ENCODE measurements around the gene CHD9NB.

The CHD9NB gene

DNA sequence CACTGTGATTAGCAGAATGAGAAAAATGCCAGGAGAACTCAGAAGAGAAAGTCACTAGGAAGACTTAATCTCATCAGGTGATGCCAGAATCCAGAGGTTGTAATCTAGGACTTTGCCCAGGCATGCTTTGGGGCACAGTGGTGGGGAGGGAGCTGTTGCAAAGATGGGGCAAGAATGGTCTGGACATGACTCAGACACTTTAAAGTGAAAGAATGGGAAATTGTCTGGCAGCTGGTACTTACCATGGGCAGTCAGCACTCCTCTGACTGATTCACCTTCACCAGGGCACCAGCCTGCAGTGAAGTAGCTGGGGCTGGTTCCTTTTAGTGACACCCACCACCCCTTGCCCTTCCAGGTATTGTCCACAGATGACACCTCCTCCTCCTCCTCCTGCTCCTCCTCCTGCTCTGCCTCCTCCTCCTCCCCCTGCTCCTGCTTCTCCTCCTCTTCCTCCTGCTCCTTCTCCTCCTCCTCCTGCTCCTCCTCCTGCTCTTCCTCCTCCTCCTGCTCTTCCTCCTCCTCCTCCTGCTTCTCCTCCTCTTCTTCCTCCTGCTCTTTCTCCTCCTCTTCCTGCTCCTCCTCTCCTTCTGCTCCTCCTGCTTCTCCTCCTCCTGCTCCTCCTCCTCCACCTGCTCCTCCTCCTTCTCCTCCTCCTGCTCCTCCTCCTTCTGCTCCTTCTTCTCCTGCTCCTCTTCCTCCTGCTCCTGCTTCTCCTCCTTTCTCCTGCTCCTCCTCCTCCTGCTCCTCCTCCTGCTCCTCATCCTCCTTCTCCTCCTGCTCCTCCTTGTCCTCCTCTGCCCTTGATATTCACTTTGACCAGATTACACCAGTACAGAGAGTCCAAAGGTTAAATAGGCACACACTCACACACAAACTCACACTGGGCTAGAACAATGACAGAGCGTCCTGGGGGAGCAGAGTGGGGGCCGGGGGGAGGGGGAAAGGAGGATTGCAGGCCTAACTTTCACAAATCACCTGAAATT, at the start of gene CHD9NB:
Gene CHD9NB (minus strand): TSS at position 379 of the 983 bp plus-strand sequence. CDS start 8,739 bp downstream, outside the sequence.
- H3K4me3 ChIP-seq (ENCODE audit: low read depth, low read length), result no peak within 1 kb of the TSS
- H3K27me3 ChIP-seq (ENCODE audit: control insufficient read depth, insufficient read depth, low read length), result no peaks in the 10 kb centered on the region
- H3K27ac ChIP-seq (ENCODE audit: low read depth, low read length), result no peak within 1 kb of the TSS
- H3K9me3 ChIP-seq (ENCODE audit: control insufficient read depth, insufficient read depth, low read depth, low read length), result no peaks in the 10 kb centered on the region
- no peaks in the 10 kb centered on the region for H3K36me3 ChIP-seq (ENCODE audit: control insufficient read depth, insufficient read depth, low read length)
- H3K9ac ChIP-seq (ENCODE audit: low read length), result peak within 1 kb of the TSS; percentile 18
- H3K4me1 ChIP-seq (ENCODE audit: control insufficient read depth, insufficient read depth, low read length), result peaks cover 20% of the 10 kb centered on the region

DNA sequence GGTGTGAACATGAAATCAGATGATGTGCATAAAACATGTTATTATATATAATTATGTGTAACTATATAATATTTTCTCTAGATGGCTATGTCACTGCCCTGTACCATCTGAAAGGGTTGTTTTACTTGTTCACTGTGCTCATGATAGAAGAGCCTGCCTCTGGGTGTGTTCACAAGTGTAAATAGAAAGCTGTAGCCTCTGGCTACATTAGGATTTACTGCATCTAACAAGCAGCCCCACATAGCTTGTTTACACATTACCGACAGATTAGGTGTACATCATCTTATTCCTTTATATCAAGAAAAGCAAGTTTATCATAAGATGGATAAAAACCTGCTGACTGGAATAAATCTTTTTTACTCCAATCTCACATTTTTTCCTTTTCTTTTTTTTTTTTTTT, 48.2 kb upstream of the CHD9NB start:
- Histone ChIP-seq H3K9me3 (ENCODE audit: control insufficient read depth, insufficient read depth, low read depth, low read length) (no peaks in the 10 kb centered on the region), H3K36me3 (ENCODE audit: control insufficient read depth, insufficient read depth, low read length) (no peaks in the 10 kb centered on the region), H3K27ac (ENCODE audit: low read depth, low read length) (no peak overlapping the region), H3K9ac (ENCODE audit: low read length) (no peak overlapping the region), H3K27me3 (ENCODE audit: control insufficient read depth, insufficient read depth, low read length) (no peaks in the 10 kb centered on the region), H3K4me3 (ENCODE audit: low read depth, low read length) (no peak overlapping the region), H3K4me1 (ENCODE audit: control insufficient read depth, insufficient read depth, low read length) (peaks cover 27% of the 10 kb centered on the region)

DNA sequence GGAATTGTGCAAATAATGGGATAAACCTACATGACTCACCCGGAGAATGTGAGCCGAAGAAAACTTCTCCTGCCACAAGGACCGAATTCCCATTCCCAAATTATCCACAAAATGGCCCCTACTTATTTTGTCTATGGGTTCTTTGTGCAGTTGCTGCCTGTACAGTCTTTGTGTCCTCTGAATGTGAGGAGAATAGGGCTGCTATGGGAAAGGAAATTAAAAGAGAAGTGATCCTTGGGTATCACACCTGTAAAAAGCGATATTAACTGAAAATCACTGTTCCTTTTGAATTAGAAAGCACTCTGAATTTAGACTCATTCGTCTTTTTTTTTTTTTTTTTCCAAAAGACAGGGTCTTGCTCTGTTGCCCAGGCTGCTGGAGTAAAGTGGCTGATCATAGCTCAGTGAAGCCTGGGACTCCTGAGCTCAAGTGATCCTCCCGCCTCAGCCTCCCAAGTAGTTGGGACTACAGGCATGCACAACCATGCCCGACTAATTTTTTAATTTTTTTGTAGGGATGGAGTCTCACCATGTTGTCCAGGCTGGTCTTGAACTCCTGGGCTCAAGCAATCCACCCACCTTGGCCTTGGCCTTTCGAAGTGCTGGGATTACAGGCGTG, 47.5 kb upstream of the CHD9NB start:
- peak overlapping the region; percentile 82; the same call in 1 of the 2 replicates for H3K27ac ChIP-seq (ENCODE audit: low read depth, low read length)
- peak overlapping the region; percentile 52 for H3K4me3 ChIP-seq (ENCODE audit: low read depth, low read length)
- H3K9me3 ChIP-seq (ENCODE audit: control insufficient read depth, insufficient read depth, low read depth, low read length), result no peaks in the 10 kb centered on the region
- peaks cover 27% of the 10 kb centered on the region for H3K4me1 ChIP-seq (ENCODE audit: control insufficient read depth, insufficient read depth, low read length)
- no peaks in the 10 kb centered on the region for H3K27me3 ChIP-seq (ENCODE audit: control insufficient read depth, insufficient read depth, low read length)
- no peaks in the 10 kb centered on the region for H3K36me3 ChIP-seq (ENCODE audit: control insufficient read depth, insufficient read depth, low read length)
- H3K9ac ChIP-seq (ENCODE audit: low read length), result peak overlapping the region; percentile 76

GRCh38 chr16:53099318-53100130, 46.8 kb upstream of the CHD9NB start:
- Histone ChIP-seq H3K4me3 (ENCODE audit: low read depth, low read length) (peak overlapping the region; percentile 52), H3K4me1 (ENCODE audit: control insufficient read depth, insufficient read depth, low read length) (peaks cover 27% of the 10 kb centered on the region), H3K27me3 (ENCODE audit: control insufficient read depth, insufficient read depth, low read length) (no peaks in the 10 kb centered on the region), H3K9me3 (ENCODE audit: control insufficient read depth, insufficient read depth, low read depth, low read length) (no peaks in the 10 kb centered on the region), H3K36me3 (ENCODE audit: control insufficient read depth, insufficient read depth, low read length) (no peaks in the 10 kb centered on the region), H3K9ac (ENCODE audit: low read length) (peak overlapping the region; percentile 76), H3K27ac (ENCODE audit: low read depth, low read length) (peak overlapping the region; percentile 82)

DNA sequence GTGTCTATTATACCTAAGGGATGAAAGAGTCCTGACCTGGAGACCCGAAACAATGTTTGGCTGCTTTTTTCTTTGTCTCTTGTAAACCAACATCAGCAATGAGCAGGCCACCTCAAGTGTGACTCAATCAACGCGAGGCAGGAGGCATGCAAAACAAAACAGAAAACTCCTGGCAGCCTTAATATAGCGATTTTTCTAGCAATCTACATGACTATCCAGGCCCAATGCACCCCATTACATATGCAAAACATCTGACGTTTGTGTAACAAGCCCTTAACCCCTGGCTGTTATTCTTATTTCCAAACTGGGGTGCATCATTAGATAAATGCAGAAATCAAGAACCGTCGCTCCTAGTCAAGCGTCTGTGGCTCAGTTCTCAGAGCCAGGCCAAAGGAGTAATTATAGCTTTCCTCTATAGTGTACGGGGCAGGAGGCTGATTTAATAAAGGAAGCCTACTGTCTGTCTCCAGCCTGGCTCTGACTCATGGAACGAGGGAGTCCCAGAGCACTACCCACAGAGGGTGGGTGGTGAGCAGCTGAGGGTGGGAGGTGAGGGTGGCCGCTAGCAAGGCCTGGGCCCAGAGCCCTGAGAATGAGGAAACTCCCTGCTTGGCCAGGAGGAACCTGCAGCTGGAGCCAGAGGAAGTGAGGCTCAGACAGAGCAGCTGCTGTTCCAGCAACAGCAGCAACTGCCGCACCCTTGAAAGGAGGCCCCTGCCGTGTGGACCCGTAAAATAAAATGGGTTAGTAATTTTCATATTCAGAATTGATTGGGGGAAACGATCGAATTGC, 46.0 kb upstream of the CHD9NB start:
- Histone ChIP-seq H3K9me3 (ENCODE audit: control insufficient read depth, insufficient read depth, low read depth, low read length) (no peaks in the 10 kb centered on the region), H3K4me3 (ENCODE audit: low read depth, low read length) (peak overlapping the region; percentile 52), H3K4me1 (ENCODE audit: control insufficient read depth, insufficient read depth, low read length) (peaks cover 30% of the 10 kb centered on the region), H3K27ac (ENCODE audit: low read depth, low read length) (peak overlapping the region; percentile 82), H3K9ac (ENCODE audit: low read length) (peak overlapping the region; percentile 76), H3K27me3 (ENCODE audit: control insufficient read depth, insufficient read depth, low read length) (no peaks in the 10 kb centered on the region), H3K36me3 (ENCODE audit: control insufficient read depth, insufficient read depth, low read length) (no peaks in the 10 kb centered on the region)

GRCh38 chr16:53097190-53097589, 44.5 kb upstream of the CHD9NB start:
- Histone ChIP-seq H3K4me1 (ENCODE audit: control insufficient read depth, insufficient read depth, low read length) (peaks cover 37% of the 10 kb centered on the region), H3K27me3 (ENCODE audit: control insufficient read depth, insufficient read depth, low read length) (no peaks in the 10 kb centered on the region), H3K27ac (ENCODE audit: low read depth, low read length) (no peak overlapping the region), H3K4me3 (ENCODE audit: low read depth, low read length) (no peak overlapping the region), H3K9ac (ENCODE audit: low read length) (no peak overlapping the region), H3K36me3 (ENCODE audit: control insufficient read depth, insufficient read depth, low read length) (no peaks in the 10 kb centered on the region), H3K9me3 (ENCODE audit: control insufficient read depth, insufficient read depth, low read depth, low read length) (no peaks in the 10 kb centered on the region)

DNA sequence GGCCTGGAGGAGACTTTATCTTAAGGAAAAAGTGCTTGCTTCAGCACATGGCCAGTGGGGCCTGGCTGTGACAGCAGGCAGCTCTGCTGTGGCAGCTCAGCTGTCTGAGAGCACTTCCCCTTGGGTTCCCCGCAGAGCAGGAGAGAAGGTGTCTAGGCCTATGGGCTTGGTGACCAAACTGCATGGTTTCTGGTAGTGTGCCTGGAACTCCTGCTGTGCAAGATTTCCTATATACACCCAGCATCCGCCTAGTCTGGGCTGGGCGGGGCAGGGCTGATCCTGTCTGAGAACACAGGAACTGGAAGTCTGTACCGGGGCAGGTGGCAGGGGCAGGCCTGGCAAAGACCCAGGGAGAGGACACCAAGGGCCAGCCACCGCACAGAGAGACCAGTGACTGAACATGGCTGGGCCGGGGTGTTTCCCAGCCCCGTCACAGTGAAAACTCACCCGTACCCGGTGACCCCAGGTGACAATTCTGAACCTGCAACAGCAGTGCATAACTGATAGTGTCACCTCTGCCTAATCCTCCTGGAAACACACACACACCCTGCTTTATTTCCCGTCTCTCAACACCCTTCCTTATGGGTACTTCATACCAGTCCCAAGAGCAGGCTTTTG, 41.4 kb upstream of the CHD9NB start:
- no peak overlapping the region for H3K4me3 ChIP-seq (ENCODE audit: low read depth, low read length)
- peak overlapping the region; percentile 22 for H3K9ac ChIP-seq (ENCODE audit: low read length)
- H3K4me1 ChIP-seq (ENCODE audit: control insufficient read depth, insufficient read depth, low read length), result peaks cover 55% of the 10 kb centered on the region
- H3K27me3 ChIP-seq (ENCODE audit: control insufficient read depth, insufficient read depth, low read length), result no peaks in the 10 kb centered on the region
- H3K36me3 ChIP-seq (ENCODE audit: control insufficient read depth, insufficient read depth, low read length), result no peaks in the 10 kb centered on the region
- no peaks in the 10 kb centered on the region for H3K9me3 ChIP-seq (ENCODE audit: control insufficient read depth, insufficient read depth, low read depth, low read length)
- peak overlapping the region; percentile 12; the same call in 1 of the 2 replicates for H3K27ac ChIP-seq (ENCODE audit: low read depth, low read length)

DNA sequence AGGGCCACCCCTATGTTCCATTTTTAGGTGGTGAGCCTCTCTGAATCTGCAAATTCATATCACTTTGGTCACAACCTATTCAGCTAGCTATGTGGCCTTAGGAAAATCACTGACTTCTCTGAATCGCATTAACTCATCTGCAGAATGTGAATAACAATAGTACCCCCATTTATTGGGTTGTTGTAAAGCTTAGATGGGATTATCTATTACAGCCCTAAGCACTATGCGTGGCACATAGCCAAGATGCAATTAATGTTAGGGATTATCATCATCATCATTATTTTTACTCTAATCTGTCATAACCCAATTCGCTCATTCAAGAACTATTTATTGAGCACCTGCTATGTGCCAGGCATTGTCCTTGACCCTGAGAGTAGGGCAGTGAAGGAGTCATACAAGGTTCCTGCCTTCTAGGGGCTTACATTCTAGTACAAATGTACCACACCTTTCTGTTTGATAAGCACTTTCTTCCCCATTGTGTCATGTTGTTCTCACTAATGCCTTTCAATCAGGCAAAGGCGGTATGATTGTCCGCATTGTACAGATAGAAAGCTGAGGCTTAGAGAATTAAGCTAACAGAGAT, 40.6 kb upstream of the CHD9NB start:
- Histone ChIP-seq H3K9me3 (ENCODE audit: control insufficient read depth, insufficient read depth, low read depth, low read length) (no peaks in the 10 kb centered on the region), H3K9ac (ENCODE audit: low read length) (no peak overlapping the region), H3K36me3 (ENCODE audit: control insufficient read depth, insufficient read depth, low read length) (no peaks in the 10 kb centered on the region), H3K4me1 (ENCODE audit: control insufficient read depth, insufficient read depth, low read length) (peaks cover 47% of the 10 kb centered on the region), H3K27me3 (ENCODE audit: control insufficient read depth, insufficient read depth, low read length) (no peaks in the 10 kb centered on the region), H3K4me3 (ENCODE audit: low read depth, low read length) (no peak overlapping the region), H3K27ac (ENCODE audit: low read depth, low read length) (peak overlapping the region; percentile 12; the same call in 1 of the 2 replicates)

- H3K4me3 ChIP-seq (ENCODE audit: low read depth, low read length), result peak overlapping the region; percentile 5; the same call in 1 of the 2 replicates
- H3K36me3 ChIP-seq (ENCODE audit: control insufficient read depth, insufficient read depth, low read length), result no peaks in the 10 kb centered on the region
- H3K9me3 ChIP-seq (ENCODE audit: control insufficient read depth, insufficient read depth, low read depth, low read length), result no peaks in the 10 kb centered on the region
- no peaks in the 10 kb centered on the region for H3K27me3 ChIP-seq (ENCODE audit: control insufficient read depth, insufficient read depth, low read length)
- peaks cover 49% of the 10 kb centered on the region for H3K4me1 ChIP-seq (ENCODE audit: control insufficient read depth, insufficient read depth, low read length)
- no peak overlapping the region for H3K9ac ChIP-seq (ENCODE audit: low read length)
- no peak overlapping the region for H3K27ac ChIP-seq (ENCODE audit: low read depth, low read length)
Observed at GRCh38 chr16:53092284-53092683, 39.6 kb upstream of the CHD9NB start.

Measured in HUES6 (cell line).